Lung (tissue), 12 donors: ENCODE results near the gene ATRIP. TPM values are rescaled to one million over a fixed set of nuclear protein-coding genes. Genes with fewer than 3 reads are reported as not detected.

Experiments
- ATAC-seq: fragments of 200-7000 bp; cut with Tn5 transposase; one replicate; pipeline ENCODE4 v1.9.1; 2020; ENCODE audit warnings: moderate number of reproducible peaks; ENCODE audit not compliant: insufficient read depth, low FRiP score
- DNase-seq, 3 donors: peaks; one replicate each; pipeline ENCODE4 v3.0.0-alpha.2; 2013 to 2017
- H3K27ac ChIP-seq, 2 donors: one replicate each; pipeline ENCODE4 v1.5.1; 2013; ENCODE audit warnings: mild to moderate bottlenecking in 2 of 2, moderate library complexity in 2 of 2, control low read depth in 1 of 2, inconsistent platforms in 1 of 2, low read depth in 1 of 2, low read length in 1 of 2
- H3K27me3 ChIP-seq, 3 donors: one replicate each; pipeline ENCODE4 v1.5.1; 2013; ENCODE audit warnings: low read length in 2 of 3; ENCODE audit not compliant: control insufficient read depth in 3 of 3, insufficient read depth in 3 of 3
- H3K36me3 ChIP-seq, 4 donors: one replicate each; pipeline ENCODE4 v1.5.1; 2013; ENCODE audit warnings: low read length in 4 of 4, mild to moderate bottlenecking in 1 of 4, moderate library complexity in 1 of 4; ENCODE audit not compliant: control insufficient read depth in 4 of 4, insufficient read depth in 4 of 4
- H3K4me1 ChIP-seq, 5 donors: one replicate each; pipeline ENCODE4 v1.5.1; 2013; ENCODE audit warnings: low read length in 5 of 5, mild to moderate bottlenecking in 2 of 5, moderate library complexity in 1 of 5; ENCODE audit not compliant: control insufficient read depth in 5 of 5, insufficient read depth in 5 of 5
- H3K4me3 ChIP-seq: one replicate; pipeline ENCODE4 v1.5.1; 2013; ENCODE audit warnings: mild to moderate bottlenecking, control low read depth, moderate library complexity
- H3K9ac ChIP-seq, 2 donors: one replicate each; pipeline ENCODE4 v1.5.1; 2013; ENCODE audit warnings: low read length in 2 of 2, control low read depth in 1 of 2; ENCODE audit not compliant: insufficient read depth in 1 of 2
- H3K9me3 ChIP-seq, 4 donors: one replicate each; pipeline ENCODE4 v1.5.1; 2013; ENCODE audit warnings: low read length in 3 of 4, mild to moderate bottlenecking in 1 of 4, moderate library complexity in 1 of 4; ENCODE audit not compliant: control insufficient read depth in 4 of 4, insufficient read depth in 3 of 4
- CTCF ChIP-seq: IDR thresholded peaks from 2 replicates; pipeline ENCODE4 v1.5.1; 2012; ENCODE audit warnings: mild to moderate bottlenecking; ENCODE audit errors: control extremely low read depth, extremely low read depth
- WGBS, 2 donors: extraction: QIAGEN DNeasy Blood & Tissue Kit; methylation state at CpG; one replicate each; pipeline ENCODE4 v1.1.7; 2013; 5-methylcytosine and 5-hydroxymethylcytosine counted together
- polyA plus RNA-seq, 2 donors: library from polyadenylated mRNA; stranded (reverse); fragments of 200-250 nt; gene quantifications; one replicate each; pipeline ENCODE4 v1.2.1, GENCODE V29; 2013
- total RNA-seq, 2 donors: library from RNA; depleted of rRNA in 1 of 2; stranded (reverse); fragments of >200 nt in 1 of 2; gene quantifications; one replicate each; pipeline ENCODE4 v1.2.1, GENCODE V29; 2014 to 2021
- donor health status: control.
- donor health status: control.
- donor health status: Bipolar disorder and iron deficiency.
- donor health status: healthy.
- donor health status: DM: yes; HTN: yes; CAD: no.

The ATRIP gene
- total and polyA plus RNA-seq, 4 donors, result 4.8 to 7.6 (median 6.3) TPM

GRCh38 chr3:48469046-48469915, 22.7 kb downstream of the ATRIP start:
- Histone ChIP-seq H3K27me3 (no peaks in the 10 kb centered on the region), H3K36me3 (peaks cover 0 to 22% (median 16%) of the 10 kb centered on the region in 4 donors), H3K4me3 (no peak overlapping the region), H3K9ac (no peak overlapping the region), H3K27ac (peak overlapping the region in 1 of 2 donors; percentile 20), H3K9me3 (no peaks in the 10 kb centered on the region), H3K4me1 (peaks cover 0 to 40% (median 26%) of the 10 kb centered on the region in 5 donors)
- no peak for TF ChIP-seq CTCF
- no peak for DNase-seq
- ATAC-seq, result no peak
- WGBS, 2 donors, result 88 to 89% methylated on average over 29 of the region's 29 CpGs

GRCh38 chr3:48470286-48470685, 23.7 kb downstream of the ATRIP start:
- no peak overlapping the region for H3K4me3 ChIP-seq
- ATAC-seq (no peak), DNase-seq (no peak)
- peaks cover 0 to 22% (median 14%) of the 10 kb centered on the region in 4 donors for H3K36me3 ChIP-seq
- H3K9me3 ChIP-seq, result no peaks in the 10 kb centered on the region
- H3K27ac ChIP-seq, result peak overlapping the region in 1 of 2 donors; percentile 20
- H3K27me3 ChIP-seq, result no peaks in the 10 kb centered on the region
- WGBS, 2 donors, result 48 to 76% methylated on average over 1 of the region's 1 CpG
- no peak for TF ChIP-seq CTCF
- H3K9ac ChIP-seq, result no peak overlapping the region
- H3K4me1 ChIP-seq, result peaks cover 0 to 43% (median 23%) of the 10 kb centered on the region in 5 donors

GRCh38 chr3:48472673-48472922, 26.1 kb downstream of the ATRIP start:
- Histone ChIP-seq H3K9me3 (no peaks in the 10 kb centered on the region), H3K36me3 (peaks cover 0 to 22% (median 8%) of the 10 kb centered on the region in 4 donors), H3K9ac (peak overlapping the region; percentile 99 to 100), H3K4me1 (peaks cover 0 to 33% (median 8%) of the 10 kb centered on the region in 5 donors), H3K27ac (peak overlapping the region; percentile 83 to 100), H3K27me3 (no peaks in the 10 kb centered on the region), H3K4me3 (peak overlapping the region; percentile 91)
- no peak for TF ChIP-seq CTCF
- ATAC-seq (peak; percentile 10), DNase-seq (no peak)
- WGBS, 2 donors, result 0 to 1% methylated on average over 5 of the region's 5 CpGs
